GM12872 (cell line): Measurements from ENCODE around the gene RPL32.

Source experiments
- TF ChIP-seq, protein P1 (sequence below): IDR thresholded peaks from 3 replicates; pipeline ENCODE4 v1.5.1; 2011; ENCODE audit warnings: low read depth, mild to moderate bottlenecking, low read length, moderate library complexity; ENCODE audit not compliant: insufficient read depth

RPL32 gene

DNA sequence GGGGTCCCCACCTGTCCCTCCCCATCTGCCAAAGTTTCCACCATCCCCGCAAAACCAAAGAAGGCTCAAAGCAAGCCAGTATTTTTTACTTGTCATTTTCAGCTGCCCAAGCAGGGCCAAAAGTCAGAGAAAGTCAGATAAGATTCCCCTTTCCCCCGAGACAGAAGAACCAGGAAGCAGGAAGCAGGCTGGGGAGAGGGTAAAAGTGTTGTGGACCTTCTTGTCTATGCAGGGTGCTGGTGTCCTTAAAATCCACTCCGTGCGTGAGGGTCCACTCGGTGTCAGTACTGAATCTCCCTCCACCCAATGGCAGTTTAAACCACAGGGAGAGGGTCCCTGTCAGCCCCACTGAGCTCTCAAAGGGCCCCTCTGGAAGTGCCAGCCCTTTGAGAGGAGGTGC lies 20.2 kb upstream of the RPL32 start:
- TF ChIP-seq, protein P1, sequence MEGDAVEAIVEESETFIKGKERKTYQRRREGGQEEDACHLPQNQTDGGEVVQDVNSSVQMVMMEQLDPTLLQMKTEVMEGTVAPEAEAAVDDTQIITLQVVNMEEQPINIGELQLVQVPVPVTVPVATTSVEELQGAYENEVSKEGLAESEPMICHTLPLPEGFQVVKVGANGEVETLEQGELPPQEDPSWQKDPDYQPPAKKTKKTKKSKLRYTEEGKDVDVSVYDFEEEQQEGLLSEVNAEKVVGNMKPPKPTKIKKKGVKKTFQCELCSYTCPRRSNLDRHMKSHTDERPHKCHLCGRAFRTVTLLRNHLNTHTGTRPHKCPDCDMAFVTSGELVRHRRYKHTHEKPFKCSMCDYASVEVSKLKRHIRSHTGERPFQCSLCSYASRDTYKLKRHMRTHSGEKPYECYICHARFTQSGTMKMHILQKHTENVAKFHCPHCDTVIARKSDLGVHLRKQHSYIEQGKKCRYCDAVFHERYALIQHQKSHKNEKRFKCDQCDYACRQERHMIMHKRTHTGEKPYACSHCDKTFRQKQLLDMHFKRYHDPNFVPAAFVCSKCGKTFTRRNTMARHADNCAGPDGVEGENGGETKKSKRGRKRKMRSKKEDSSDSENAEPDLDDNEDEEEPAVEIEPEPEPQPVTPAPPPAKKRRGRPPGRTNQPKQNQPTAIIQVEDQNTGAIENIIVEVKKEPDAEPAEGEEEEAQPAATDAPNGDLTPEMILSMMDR, result no peak

DNA sequence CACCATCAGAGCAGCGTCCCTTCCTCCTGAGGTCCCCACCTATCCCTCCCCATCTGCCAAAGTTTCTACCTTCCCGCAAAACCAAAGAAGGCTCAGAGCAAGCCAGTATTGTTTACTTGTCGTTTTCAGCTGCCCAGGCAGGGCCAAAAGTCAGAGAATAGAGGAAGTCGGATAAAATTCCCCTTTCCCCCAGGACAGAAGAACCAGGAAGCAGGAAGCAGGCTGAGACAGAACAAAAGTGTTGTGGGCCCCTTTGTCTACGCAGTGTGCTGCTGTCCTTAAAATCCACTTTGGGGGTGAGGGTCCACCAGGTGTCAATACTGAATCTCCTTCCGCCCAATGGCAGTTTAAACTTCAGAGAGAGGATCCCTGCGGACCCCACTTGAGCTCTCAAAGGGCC lies 18.5 kb upstream of the RPL32 start:
- TF ChIP-seq, protein P1, result no peak

DNA sequence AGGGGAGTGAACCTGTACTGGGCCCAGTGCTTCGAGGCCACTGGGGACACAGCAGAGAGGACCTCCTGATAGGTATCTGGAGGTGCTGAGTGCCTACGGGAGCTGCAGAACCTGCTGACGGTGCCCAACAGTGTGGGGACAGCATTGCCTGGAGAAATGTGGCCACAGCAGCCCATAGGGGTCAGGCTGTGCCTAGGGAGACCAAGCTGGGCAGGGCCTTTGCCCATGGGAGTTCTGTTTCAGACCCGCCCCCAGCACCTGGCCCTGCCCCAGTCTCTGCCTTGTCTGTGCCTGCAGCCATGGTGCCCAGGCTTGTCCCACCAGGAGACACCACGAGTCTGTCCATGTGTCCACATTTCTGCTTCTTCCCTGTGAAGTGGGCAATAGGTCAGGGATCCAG lies 15.3 kb upstream of the RPL32 start:
- TF ChIP-seq, protein P1, result no peak

DNA sequence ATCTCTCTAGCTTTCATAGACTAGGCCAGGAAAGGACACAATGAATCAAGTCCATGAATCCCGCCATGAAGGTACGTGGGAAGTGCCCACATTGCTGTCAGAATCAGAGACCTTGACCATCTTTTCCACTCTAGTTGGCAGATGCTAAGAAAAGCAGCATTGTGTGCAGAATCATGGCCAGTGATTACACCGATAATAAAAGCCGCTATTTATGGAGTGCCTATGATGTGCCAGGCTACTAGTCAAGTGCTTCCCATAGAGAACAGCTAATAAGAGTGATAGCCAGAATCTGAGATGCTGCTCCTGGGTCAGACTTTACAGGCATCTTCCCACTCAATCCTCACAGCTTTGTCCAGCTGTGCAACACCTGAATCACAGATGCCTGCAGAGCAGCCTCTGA lies 13.2 kb upstream of the RPL32 start:
- TF ChIP-seq, protein P1, result no peak

DNA sequence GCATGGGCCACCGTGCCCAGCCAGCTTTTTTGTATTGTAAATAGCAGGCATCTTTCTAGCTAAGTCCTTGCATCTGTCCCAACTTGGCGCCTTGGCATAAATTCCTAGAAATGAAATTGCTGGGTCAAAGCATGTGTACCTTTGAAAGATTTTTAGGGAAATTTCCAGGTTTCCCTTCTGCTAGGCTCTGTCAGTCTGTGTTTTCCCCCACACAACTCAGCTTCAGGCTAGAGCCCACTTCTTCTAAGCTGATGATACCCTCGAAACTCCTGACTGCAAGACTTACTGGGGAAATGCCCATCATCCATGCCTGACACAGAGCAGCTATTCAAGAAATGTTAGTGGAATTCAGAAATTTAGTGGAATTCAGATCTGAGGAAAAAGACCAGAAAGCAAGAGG lies 10.8 kb upstream of the RPL32 start:
- TF ChIP-seq, protein P1, result no peak

DNA sequence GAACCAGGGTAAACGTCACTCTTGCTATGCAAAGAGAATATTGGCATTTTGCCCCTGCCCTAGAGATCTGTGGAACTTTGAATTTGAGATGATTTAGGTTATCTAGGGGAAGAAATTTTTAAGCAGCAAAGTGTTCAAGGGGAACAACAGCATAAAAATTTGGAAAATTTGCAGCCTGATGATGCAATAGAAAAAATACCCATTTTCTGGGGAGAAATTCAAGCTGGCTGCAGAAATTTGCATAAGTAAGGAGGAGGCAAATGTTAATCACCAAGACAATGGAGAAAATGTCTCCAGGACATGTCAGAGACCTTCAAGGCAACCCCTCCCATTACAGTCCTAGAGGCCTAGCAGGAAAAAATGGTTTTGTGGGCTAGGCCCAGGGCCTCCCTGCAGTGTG lies 4.4 kb upstream of the RPL32 start:
- TF ChIP-seq, protein P1, result no peak

DNA sequence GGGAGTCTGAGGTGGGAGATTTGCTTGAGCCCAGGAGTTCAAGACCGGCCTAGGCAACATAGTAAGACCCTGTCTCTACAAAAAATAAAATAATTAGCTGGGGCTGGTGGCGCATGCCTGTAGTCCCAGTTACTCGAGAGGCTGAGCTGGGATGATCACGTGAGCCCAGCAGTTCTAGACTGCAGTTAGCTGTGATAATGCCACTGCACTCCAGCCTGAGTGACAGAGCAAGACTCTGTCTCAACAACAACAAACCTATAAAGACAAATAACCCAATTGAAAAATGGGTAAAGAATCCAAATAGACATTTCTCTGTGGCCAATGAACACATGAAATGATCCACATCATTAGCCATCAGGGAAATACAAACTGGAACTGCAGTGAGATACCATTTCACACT lies 1.1 kb upstream of the RPL32 start:
- TF ChIP-seq, protein P1, result no peak

DNA sequence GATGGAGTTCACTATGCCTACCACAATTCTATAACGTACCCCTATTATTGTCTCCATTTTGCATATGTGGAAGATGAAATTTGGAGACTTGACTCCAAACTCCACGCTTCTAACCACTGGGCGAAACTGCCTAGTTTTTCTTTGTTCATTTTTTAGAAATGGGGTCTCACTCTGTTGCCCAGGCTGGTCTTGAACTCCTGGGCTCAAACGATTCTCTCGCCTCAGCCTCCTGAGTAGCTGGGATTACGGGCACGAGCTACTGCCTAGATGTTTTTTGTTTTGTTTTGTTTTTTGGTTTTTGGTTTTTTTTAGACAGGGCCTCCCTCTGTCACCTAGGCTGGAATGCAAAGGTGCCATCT lies 584 bp upstream of the RPL32 start:
- TF ChIP-seq, protein P1, result no peak
